ENCODE results near the gene KRT13. TPM values are rescaled to one million over a fixed set of nuclear protein-coding genes. Genes with fewer than 3 reads are reported as not detected.

KRT13 gene
- total RNA-seq, 1 experiment from 2014 or later: 1.4 TPM

GRCh38 chr17:41453066-41453465 is 52.3 kb downstream of the KRT13 start:
- Histone ChIP-seq H2AFZ (ENCODE audit: low read length) (no peak overlapping the region), H3K9me2 (replicated peaks; ENCODE audit: low read length) (no peaks in the 10 kb centered on the region), H3K4me2 (ENCODE audit: low read length) (no peak overlapping the region), H3K9me3 (ENCODE audit: low read length) (no peaks in the 10 kb centered on the region), H3K27ac (ENCODE audit: low read length) (no peak overlapping the region), H3K4me3 (ENCODE audit: low read length) (no peak overlapping the region), H3F3A (ENCODE audit: low read length, unreplicated experiment) (no peaks in the 10 kb centered on the region), H3K9ac (ENCODE audit: low read length) (no peak overlapping the region), H3K79me2 (ENCODE audit: low read length) (no peaks in the 10 kb centered on the region), H3K36me3 (ENCODE audit: low read depth, low read length) (no peaks in the 10 kb centered on the region), H3K27me3 (ENCODE audit: low read length) (no peaks in the 10 kb centered on the region), H4K20me1 (ENCODE audit: low read length) (no peaks in the 10 kb centered on the region), H3K4me1 (ENCODE audit: insufficient read depth, low read length) (no peaks in the 10 kb centered on the region)
- intact Hi-C loops (cut with micrococcal nuclease): no loop called here
- TF ChIP-seq EZH2 (IDR thresholded peaks at IDR 0.05; ENCODE audit: low read length, unreplicated experiment) (no peak), EZH2phosphoT487 (IDR thresholded peaks at IDR 0.05; ENCODE audit: borderline replicate concordance, low read length) (no peak)
- TF ChIP-seq, protein P1, sequence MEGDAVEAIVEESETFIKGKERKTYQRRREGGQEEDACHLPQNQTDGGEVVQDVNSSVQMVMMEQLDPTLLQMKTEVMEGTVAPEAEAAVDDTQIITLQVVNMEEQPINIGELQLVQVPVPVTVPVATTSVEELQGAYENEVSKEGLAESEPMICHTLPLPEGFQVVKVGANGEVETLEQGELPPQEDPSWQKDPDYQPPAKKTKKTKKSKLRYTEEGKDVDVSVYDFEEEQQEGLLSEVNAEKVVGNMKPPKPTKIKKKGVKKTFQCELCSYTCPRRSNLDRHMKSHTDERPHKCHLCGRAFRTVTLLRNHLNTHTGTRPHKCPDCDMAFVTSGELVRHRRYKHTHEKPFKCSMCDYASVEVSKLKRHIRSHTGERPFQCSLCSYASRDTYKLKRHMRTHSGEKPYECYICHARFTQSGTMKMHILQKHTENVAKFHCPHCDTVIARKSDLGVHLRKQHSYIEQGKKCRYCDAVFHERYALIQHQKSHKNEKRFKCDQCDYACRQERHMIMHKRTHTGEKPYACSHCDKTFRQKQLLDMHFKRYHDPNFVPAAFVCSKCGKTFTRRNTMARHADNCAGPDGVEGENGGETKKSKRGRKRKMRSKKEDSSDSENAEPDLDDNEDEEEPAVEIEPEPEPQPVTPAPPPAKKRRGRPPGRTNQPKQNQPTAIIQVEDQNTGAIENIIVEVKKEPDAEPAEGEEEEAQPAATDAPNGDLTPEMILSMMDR (conservative IDR thresholded peaks at IDR 0.05; ENCODE audit: low read depth, low read length): no peak
- POLR2A ChIA-PET (ENCODE audit: unreplicated experiment): interaction anchor here (0.6 kb wide), 1 partner anchor 849 kb away, joined by 6 read pairs; no protein-coding TSS in a partner anchor
- ATAC-seq: no peak
- CTCF ChIA-PET: no interaction called here
- no TSS peak for BruUV-seq (replicated peaks)
- no peak for DNase-seq

- intact Hi-C loops (cut with micrococcal nuclease): no loop called here
- Histone ChIP-seq H4K20me1 (ENCODE audit: low read length) (no peaks in the 10 kb centered on the region), H3K36me3 (ENCODE audit: low read depth, low read length) (no peaks in the 10 kb centered on the region), H2AFZ (ENCODE audit: low read length) (no peak overlapping the region), H3K79me2 (ENCODE audit: low read length) (no peaks in the 10 kb centered on the region), H3K4me3 (ENCODE audit: low read length) (no peak overlapping the region), H3K27ac (ENCODE audit: low read length) (no peak overlapping the region), H3K27me3 (ENCODE audit: low read length) (no peaks in the 10 kb centered on the region), H3F3A (ENCODE audit: low read length, unreplicated experiment) (no peaks in the 10 kb centered on the region), H3K9ac (ENCODE audit: low read length) (no peak overlapping the region), H3K9me2 (replicated peaks; ENCODE audit: low read length) (no peaks in the 10 kb centered on the region), H3K9me3 (ENCODE audit: low read length) (no peaks in the 10 kb centered on the region), H3K4me2 (ENCODE audit: low read length) (no peak overlapping the region), H3K4me1 (ENCODE audit: insufficient read depth, low read length) (no peaks in the 10 kb centered on the region)
- BruUV-seq (replicated peaks): no TSS peak
- no peak for TF ChIP-seq EZH2phosphoT487 (IDR thresholded peaks at IDR 0.05; ENCODE audit: borderline replicate concordance, low read length)
- TF ChIP-seq, protein P1 (conservative IDR thresholded peaks at IDR 0.05; ENCODE audit: low read depth, low read length): no peak
- TF ChIP-seq EZH2 (IDR thresholded peaks at IDR 0.05; ENCODE audit: low read length, unreplicated experiment): no peak
- no peak for ATAC-seq
- ChIA-PET POLR2A (ENCODE audit: unreplicated experiment) (no interaction called here), CTCF (no interaction called here)
- no peak for DNase-seq
Measured at GRCh38 chr17:41452281-41452680, 53.1 kb downstream of the KRT13 start.

DNA sequence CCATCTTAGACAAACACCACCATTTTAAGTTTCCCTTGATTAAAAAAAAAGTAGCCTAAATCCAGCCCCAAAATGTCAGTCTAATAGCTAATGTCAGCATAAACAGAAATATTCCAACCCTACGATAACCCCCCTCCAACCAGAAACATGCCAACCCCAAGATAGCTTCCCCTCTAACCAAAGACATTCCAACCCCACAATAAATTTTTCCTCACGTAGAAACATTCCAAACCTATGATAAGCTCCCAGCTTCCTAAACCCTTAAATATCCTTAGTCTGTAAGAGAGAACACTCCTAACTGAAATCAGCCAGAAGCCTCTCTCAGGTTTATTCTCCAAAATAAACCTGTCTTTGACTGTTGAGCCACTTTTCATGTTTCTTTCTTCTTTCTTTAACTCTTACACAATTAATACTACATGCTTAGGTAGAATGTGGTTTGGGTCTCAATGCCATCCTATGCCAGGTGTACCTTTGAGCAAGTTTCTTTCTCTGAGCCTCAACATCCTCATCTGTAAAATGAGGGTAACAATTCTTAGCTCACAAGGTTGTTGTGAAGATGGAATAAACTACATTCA is 54.2 kb downstream of the KRT13 start:
- peaks cover 6% of the 10 kb centered on the region; the same call in 1 of the 2 replicates for H3K4me1 ChIP-seq (ENCODE audit: insufficient read depth, low read length)
- no peak overlapping the region for H3K27ac ChIP-seq (ENCODE audit: low read length)
- no peak overlapping the region for H3K9ac ChIP-seq (ENCODE audit: low read length)
- H4K20me1 ChIP-seq (ENCODE audit: low read length): no peaks in the 10 kb centered on the region
- H3K27me3 ChIP-seq (ENCODE audit: low read length): no peaks in the 10 kb centered on the region
- BruUV-seq (replicated peaks): no TSS peak
- POLR2A ChIA-PET (ENCODE audit: unreplicated experiment): no interaction called here
- no peak for TF ChIP-seq EZH2phosphoT487 (IDR thresholded peaks at IDR 0.05; ENCODE audit: borderline replicate concordance, low read length)
- TF ChIP-seq, protein P1 (conservative IDR thresholded peaks at IDR 0.05; ENCODE audit: low read depth, low read length): no peak
- no peak for TF ChIP-seq EZH2 (IDR thresholded peaks at IDR 0.05; ENCODE audit: low read length, unreplicated experiment)
- H3K36me3 ChIP-seq (ENCODE audit: low read depth, low read length): no peaks in the 10 kb centered on the region
- H3F3A ChIP-seq (ENCODE audit: low read length, unreplicated experiment): no peaks in the 10 kb centered on the region
- H3K4me3 ChIP-seq (ENCODE audit: low read length): no peak overlapping the region
- no peaks in the 10 kb centered on the region for H3K9me3 ChIP-seq (ENCODE audit: low read length)
- no peak overlapping the region for H2AFZ ChIP-seq (ENCODE audit: low read length)
- intact Hi-C loops (cut with micrococcal nuclease): no loop called here
- CTCF ChIA-PET: no interaction called here
- no peak overlapping the region for H3K4me2 ChIP-seq (ENCODE audit: low read length)
- ATAC-seq (no peak), DNase-seq (peak; percentile 5)
- H3K79me2 ChIP-seq (ENCODE audit: low read length): no peaks in the 10 kb centered on the region
- no peaks in the 10 kb centered on the region for H3K9me2 ChIP-seq (replicated peaks; ENCODE audit: low read length)

Measured in PC-3 (cell line).